ENCODE measurements around the gene LANCL1.
A peak's percentile ranks its signal among the peaks of the same experiment; 100 is the strongest.
"Not testable (repeated sequence)": the region's sequence is repeated elsewhere in the genome, so short reads cannot be mapped to it uniquely, and the experiment has no call there.

Gene LANCL1

GRCh38 chr2:210459407-210459806 is 17.2 kb downstream of the LANCL1 start:
- DNase-seq (ENCODE audit: low spot score) = no peak

DNA sequence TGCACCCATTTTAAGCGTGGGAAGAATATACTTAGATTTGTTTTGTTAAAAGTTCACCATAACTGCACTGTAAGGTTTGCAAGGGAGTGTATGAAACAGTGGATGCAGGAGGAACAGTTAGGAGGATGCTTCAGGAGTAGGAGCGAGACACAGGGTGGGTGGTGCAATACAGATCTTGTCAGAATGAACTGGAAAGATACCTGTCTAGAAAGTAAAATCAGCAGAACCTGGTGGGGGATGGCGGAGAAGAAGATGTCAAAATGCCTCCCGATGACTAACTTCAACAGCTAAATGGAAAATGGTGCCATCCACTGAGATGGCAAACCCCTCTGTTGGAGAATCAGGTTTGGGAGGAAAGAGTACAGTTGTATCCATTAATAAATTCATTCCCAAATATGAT is 18.2 kb downstream of the LANCL1 start:
- DNase-seq (ENCODE audit: low spot score) = no peak

GRCh38 chr2:210456571-210456970 is 20.0 kb downstream of the LANCL1 start:
- no peak for DNase-seq (ENCODE audit: low spot score)

GRCh38 chr2:210454336-210454735 is 22.2 kb downstream of the LANCL1 start:
- DNase-seq (ENCODE audit: low spot score) = no peak

- no peak for DNase-seq (ENCODE audit: low spot score)
These were observed 24.4 kb downstream of the LANCL1 start for GRCh38 chr2:210452194-210452593.

DNA sequence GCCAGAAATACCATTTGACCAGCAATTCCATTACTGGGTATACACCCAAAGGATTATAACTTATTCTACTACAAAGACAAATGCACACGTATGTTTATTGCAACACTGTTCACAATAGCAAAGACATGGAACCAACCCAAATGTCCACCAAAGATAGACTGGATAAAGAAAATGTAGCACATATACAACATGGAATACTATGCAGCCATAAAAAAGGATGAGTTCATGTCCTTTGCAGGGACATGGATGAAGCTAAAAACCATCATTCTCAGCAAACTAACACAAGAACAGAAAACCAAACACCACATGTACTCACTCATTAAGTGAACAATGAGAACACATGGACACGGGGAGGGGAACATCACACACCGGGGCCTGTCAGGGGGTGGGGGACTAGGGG is 25.6 kb downstream of the LANCL1 start:
- not testable (repeated sequence) for DNase-seq (ENCODE audit: low spot score)

GRCh38 chr2:210445732-210446131 is 30.8 kb downstream of the LANCL1 start:
- DNase-seq (ENCODE audit: low spot score) = no peak

- DNase-seq (ENCODE audit: low spot score) = peak; percentile 44
These were observed 31.3 kb downstream of the LANCL1 start for GRCh38 chr2:210445116-210445707.

DNA sequence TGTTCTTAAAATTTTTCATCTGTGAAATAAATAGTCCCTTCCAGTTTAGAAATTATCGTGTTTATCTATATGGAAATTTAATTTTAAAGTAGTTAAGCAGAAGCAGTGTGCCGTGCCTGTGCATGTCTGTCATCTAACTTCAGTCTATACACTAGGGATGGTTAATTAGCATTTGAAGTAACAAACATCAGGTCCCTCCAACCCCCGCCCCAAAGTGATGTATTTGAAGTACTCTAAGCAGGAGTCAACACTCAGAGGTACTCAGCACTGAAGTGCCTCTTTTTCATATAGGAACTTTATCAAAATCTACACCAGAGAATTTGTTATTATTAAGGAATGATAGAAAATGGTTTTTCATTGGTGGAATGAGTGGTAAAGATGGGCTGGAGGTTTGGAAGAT is 33.0 kb downstream of the LANCL1 start:
- no peak for DNase-seq (ENCODE audit: low spot score)

- DNase-seq (ENCODE audit: low spot score) = no peak
These were observed 33.7 kb downstream of the LANCL1 start for GRCh38 chr2:210442878-210443277.

DNA sequence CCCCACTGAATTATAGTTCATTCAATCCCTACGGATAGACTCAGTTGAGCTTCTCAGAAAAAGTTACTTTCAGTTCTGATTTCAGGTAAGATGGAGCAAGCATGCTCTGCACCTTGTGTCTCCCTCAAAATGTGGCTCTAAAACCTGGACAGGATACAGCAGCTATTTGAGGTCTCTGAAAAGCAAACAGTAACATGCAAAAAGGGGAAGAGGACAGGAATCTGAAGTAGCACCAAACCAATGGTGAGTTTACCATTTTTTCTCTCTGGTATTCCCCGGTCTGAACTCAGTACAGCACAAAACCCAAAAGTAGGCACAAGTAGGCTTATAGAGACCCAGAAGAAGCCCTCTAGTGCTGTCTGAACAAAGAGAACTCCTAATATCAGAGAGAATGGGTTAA is 34.1 kb downstream of the LANCL1 start:
- DNase-seq (ENCODE audit: low spot score) = no peak

DNA sequence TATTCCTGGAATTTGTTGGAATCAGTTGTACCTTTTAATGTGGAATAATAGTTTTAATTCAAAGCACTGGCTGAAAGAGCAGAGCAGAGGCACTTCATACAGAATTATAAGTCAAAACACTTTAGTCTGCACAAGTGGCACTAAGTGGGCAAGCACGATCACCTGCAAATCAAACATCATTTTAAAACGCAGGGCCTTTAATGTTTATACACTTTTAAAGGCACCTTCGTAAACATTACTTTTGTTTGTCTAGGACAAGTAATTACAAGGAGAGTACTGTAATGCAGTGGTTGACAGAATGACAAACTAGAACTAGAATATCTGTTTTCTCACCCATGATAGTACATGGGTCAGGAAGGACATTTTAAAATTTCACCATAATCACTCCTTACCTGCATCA is 36.4 kb downstream of the LANCL1 start:
- no peak for DNase-seq (ENCODE audit: low spot score)

GRCh38 chr2:210435439-210435838 is 41.1 kb downstream of the LANCL1 start:
- DNase-seq (ENCODE audit: low spot score) = no peak

- no peak for DNase-seq (ENCODE audit: low spot score)
These were observed 43.9 kb downstream of the LANCL1 start for GRCh38 chr2:210432633-210433032.

- DNase-seq (ENCODE audit: low spot score) = no peak
These were observed 47.0 kb downstream of the LANCL1 start for GRCh38 chr2:210429403-210430137.

- DNase-seq (ENCODE audit: low spot score) = no peak
These were observed 48.0 kb downstream of the LANCL1 start for GRCh38 chr2:210428393-210429179.

- DNase-seq (ENCODE audit: low spot score) = not testable (repeated sequence)
These were observed 49.2 kb downstream of the LANCL1 start for GRCh38 chr2:210427309-210427708.

GRCh38 chr2:210422366-210422765 is 54.2 kb downstream of the LANCL1 start:
- DNase-seq (ENCODE audit: low spot score) = no peak

DNA sequence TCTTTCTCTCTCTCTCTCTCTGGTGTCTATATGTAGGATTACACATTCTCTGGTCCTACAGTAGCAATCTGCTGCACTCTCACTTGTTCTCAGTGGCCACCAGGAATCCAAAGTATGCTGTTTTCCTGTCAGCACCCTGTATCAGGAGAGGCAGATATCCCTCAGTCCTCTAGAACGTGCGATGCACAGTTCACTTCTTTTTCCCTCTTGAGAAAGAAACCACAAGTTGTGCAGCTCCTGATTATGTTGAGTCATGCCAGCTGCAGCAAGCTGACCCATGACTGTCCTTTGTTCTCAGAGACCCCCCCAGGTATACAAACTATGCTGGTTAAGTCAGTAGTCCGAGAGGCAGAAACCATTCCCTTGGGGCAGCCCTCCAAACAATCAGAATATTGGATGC is 54.6 kb downstream of the LANCL1 start:
- DNase-seq (ENCODE audit: low spot score) = peak; percentile 13

GRCh38 chr2:210412660-210413059 is 63.9 kb downstream of the LANCL1 start:
- no peak for DNase-seq (ENCODE audit: low spot score)

GRCh38 chr2:210410542-210410941 is 66.0 kb downstream of the LANCL1 start:
- DNase-seq (ENCODE audit: low spot score) = no peak

DNA sequence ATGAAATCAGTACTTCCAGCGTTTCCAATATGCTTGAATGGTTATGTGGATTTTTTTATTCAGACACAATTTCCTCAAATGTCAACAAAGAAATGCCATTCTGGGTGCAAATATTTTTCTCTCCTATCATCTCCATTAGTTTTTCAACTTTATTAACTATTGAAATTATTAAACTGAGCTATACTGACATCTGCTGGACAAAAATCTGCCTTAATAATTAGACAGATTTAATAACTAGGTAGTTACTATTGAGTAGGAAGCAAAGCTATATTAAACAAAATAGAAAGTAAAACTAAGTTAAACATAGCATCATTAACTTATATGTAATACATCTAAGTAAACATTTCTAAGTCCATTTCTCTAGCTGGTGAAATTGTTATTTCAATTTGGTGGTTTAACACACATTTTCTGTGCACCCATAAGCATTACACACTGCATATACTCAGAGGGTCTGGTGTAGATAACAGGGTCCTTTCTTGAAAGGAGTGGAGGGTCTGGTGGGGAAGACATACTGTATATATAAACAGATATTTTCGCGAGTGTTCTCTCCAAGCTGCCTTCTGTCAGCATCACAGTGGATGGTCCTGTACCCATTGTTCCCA is 77.0 kb downstream of the LANCL1 start:
- DNase-seq (ENCODE audit: low spot score) = no peak

- DNase-seq (ENCODE audit: low spot score) = no peak
These were observed 84.1 kb downstream of the LANCL1 start for GRCh38 chr2:210392469-210392881.
